GM12864 (cell line): ENCODE data around the gene SIVA1.
A peak's percentile ranks its signal among the peaks of the same experiment; 100 is the strongest.

Source experiments
- DNase-seq: peaks from one replicate; pipeline ENCODE4 v3.0.0-alpha.2; 2011; ENCODE audit warnings: low read depth
- H3K4me3 ChIP-seq: 2 replicates; pipeline ENCODE4 v1.5.1; 2011; ENCODE audit warnings: mild to moderate bottlenecking, low read depth, low read length, control low read depth
- TF ChIP-seq, protein P1 (sequence below): IDR thresholded peaks from 2 replicates; pipeline ENCODE4 v1.5.1; 2011; ENCODE audit warnings: low read depth, mild to moderate bottlenecking, moderate library complexity, low read length, control low read depth, inconsistent platforms; ENCODE audit errors: missing control alignments

Gene SIVA1

DNA sequence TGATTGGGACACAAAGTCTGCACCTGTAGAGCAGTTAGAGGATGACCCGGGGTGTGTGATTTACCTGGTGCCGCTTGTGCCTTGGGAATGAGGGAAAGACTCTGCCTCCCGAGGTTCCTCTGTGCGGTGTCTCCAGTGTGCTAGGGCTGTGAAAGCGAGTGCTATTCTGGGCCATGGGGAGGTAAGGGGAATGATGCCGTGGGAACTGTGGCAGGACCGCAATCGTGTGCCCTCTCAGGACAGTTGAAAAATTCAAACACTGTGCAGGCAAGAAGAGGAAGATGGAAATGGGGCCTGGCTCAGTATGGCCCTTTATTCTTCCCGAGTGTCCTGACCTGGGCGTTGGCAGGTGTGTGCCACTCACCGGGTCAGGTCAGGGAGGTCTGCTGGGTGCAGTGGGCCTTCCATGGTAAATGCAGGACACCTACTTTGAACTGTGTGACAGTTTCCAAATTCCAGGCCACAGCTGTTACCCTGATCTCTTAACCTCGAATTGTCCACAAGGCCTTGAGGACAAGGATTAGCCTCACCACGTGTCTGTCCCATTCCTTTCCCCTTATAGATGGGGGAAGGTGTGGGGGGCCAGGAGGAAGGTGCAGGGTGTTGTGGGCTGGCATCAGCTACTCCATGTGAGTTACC lies 1.4 kb downstream of the SIVA1 start:
- TF ChIP-seq, protein P1, sequence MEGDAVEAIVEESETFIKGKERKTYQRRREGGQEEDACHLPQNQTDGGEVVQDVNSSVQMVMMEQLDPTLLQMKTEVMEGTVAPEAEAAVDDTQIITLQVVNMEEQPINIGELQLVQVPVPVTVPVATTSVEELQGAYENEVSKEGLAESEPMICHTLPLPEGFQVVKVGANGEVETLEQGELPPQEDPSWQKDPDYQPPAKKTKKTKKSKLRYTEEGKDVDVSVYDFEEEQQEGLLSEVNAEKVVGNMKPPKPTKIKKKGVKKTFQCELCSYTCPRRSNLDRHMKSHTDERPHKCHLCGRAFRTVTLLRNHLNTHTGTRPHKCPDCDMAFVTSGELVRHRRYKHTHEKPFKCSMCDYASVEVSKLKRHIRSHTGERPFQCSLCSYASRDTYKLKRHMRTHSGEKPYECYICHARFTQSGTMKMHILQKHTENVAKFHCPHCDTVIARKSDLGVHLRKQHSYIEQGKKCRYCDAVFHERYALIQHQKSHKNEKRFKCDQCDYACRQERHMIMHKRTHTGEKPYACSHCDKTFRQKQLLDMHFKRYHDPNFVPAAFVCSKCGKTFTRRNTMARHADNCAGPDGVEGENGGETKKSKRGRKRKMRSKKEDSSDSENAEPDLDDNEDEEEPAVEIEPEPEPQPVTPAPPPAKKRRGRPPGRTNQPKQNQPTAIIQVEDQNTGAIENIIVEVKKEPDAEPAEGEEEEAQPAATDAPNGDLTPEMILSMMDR: no peak
- DNase-seq: no peak
- H3K4me3 ChIP-seq: peak overlapping the region; percentile 70

DNA sequence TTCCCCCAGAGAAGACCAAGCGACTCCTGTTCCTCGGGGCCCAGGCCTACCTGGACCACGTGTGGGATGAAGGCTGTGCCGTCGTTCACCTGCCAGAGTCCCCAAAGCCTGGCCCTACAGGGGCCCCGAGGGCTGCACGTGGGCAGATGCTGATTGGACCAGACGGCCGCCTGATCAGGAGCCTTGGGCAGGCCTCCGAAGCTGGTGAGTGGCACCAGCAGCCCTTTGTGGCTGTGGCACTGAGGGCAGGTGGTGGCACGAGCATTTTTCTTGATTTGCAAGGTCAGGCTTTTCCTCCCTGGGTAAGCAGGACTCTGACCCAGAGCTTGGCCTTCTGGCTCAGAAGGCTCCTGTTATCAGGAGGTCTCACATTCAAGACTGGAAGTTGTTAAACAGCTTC lies 2.7 kb downstream of the SIVA1 start:
- H3K4me3 ChIP-seq: no peak overlapping the region
- TF ChIP-seq, protein P1: no peak
- no peak for DNase-seq

DNA sequence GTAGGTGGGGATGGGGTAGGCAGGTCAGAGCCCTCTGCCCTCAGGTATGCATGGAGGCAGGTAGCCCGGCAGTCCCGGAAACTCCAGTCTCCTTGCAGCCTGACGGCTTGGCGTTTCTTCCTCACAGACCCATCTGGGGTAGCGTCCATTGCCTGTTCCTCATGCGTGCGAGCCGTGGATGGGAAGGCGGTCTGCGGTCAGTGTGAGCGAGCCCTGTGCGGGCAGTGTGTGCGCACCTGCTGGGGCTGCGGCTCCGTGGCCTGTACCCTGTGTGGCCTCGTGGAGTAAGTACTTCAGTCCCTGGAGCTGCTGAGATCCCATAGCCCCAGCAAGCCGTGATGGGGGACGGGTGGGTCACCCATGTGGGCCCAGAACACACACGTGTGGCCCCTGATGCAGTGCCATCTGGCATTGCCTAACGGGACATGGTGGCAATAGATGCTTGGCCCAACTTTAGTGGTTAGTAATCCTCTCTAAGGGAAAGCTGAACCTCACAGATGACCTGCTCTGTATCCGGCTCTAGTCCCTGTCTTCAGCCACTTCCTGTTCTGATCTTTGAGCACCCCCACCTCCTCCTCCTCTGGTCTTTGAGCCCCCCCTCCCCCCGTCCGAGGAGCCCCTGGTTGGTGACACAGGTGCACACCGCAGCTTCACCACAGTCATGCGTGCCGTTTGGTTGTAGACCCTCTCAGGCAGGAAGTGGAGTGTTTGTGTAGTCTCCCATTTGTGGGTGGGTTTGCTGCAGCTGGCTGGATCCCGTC lies 3.7 kb downstream of the SIVA1 start:
- no peak overlapping the region for H3K4me3 ChIP-seq
- TF ChIP-seq, protein P1: no peak
- no peak for DNase-seq

DNA sequence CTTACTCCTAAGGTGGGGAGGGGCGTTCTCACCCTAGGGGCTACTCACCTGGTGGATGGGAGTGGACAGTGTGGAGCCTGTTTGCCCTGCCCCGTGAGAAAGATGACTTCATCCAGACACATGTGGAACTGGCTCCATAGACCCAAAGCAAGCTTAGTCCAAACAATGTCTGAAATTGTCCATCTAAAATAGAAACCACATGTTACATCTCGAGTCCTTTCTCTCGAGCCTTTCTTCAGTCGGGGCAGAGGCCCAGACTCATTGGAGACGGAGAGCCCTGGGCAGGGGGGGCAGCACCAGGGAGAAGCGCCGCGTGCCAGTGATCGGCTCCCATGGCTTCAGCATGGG lies 4.3 kb downstream of the SIVA1 start:
- H3K4me3 ChIP-seq: no peak overlapping the region
- DNase-seq: no peak
- TF ChIP-seq, protein P1: no peak

DNA sequence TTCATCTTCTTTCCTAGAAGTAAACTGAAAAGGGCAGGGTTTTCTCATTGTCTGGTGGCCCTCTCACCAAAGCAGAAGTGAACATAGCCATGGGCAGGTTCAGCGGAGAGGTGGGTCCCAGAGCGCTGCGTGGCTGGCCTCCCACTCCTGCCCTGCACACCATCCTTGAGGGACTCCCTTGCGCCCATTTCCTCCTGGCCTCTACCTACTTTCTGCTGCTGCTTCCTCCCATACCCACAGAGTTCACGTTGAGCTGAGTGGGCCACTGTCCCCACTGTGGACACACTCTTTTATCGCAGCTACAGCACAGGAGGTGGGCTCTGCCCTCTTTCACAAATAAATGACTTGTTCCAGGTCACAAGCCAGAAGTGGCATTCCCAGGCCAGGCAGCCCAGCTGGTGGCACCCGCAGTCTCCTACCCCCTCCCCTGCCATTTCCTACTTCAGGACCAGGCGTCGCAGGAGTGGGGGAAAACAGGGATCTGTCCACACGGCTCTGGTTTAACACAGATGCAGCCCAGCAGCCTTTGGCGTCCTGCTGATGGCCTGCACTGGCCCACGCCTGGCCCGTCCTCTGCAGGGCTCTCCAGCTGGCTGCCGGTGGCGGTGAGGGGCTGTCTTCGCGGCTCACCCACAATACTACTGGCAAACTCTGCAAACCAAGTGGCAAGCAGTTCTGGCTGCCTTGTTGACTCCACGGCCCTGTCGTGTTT lies 4.9 kb downstream of the SIVA1 start:
- no peak overlapping the region for H3K4me3 ChIP-seq
- TF ChIP-seq, protein P1: no peak
- no peak for DNase-seq

DNA sequence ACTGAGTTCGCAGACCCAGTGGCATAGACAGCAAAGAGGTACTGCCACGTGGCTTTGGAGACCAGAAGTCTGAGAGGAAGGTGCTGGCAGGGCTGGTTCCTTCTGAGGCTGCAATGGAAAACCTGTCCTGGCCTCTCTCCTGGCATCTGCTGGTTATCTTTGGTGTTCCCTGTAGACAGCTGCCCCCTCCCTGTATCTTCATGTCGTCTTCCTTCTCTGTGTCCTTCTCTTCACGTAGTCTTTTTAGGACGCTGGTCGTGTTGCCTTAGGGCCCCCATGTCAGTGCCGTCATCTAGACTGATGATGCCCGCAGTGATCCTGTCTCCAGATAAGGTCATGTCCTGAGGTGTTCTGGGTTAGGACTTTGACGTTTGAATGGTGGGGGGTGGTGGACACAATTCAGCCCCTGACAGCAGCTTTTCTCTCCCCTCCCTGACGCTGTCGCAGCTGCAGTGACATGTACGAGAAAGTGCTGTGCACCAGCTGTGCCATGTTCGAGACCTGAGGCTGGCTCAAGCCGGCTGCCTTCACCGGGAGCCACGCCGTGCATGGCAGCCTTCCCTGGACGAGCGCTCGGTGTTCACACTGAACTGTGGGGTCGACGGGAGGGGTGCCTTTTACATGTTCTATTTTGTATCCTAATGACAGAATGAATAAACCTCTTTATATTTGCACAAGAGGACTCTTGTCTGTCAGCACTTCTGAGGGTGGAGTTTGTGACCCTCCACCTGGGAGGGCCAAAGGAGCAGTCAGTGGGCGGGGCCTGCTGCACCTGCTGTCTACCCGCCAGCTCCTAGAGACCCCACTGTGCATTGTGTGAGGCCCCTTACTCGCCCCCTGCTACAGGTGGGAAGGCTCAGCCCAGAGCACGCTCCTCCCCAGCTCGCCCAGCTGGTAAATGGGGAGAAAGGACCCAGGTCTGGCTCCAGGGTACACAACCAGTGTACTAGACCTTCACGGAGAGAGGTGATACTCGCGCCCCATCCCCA lies 6.3 kb downstream of the SIVA1 start:
- no peak for DNase-seq
- TF ChIP-seq, protein P1: no peak
- H3K4me3 ChIP-seq: no peak overlapping the region
